DND-41 (cell line): ENCODE results near the gene SLC6A4.
A peak's percentile ranks its signal among the peaks of the same experiment; 100 is the strongest.

Experiments used
- EZH2 ChIP-seq: IDR thresholded peaks from 3 replicates; pipeline ENCODE4 v1.6.1; 2012; ENCODE audit warnings: borderline replicate concordance, low read depth, mild to moderate bottlenecking, moderate library complexity, low read length, inconsistent platforms; ENCODE audit not compliant: severe bottlenecking
- TF ChIP-seq, protein P1 (sequence below): IDR thresholded peaks from 2 replicates; pipeline ENCODE4 v1.5.1; 2012; ENCODE audit warnings: borderline replicate concordance, low read length, moderate library complexity, mild to moderate bottlenecking; ENCODE audit not compliant: poor library complexity, severe bottlenecking; ENCODE audit errors: extremely low read depth

DNA sequence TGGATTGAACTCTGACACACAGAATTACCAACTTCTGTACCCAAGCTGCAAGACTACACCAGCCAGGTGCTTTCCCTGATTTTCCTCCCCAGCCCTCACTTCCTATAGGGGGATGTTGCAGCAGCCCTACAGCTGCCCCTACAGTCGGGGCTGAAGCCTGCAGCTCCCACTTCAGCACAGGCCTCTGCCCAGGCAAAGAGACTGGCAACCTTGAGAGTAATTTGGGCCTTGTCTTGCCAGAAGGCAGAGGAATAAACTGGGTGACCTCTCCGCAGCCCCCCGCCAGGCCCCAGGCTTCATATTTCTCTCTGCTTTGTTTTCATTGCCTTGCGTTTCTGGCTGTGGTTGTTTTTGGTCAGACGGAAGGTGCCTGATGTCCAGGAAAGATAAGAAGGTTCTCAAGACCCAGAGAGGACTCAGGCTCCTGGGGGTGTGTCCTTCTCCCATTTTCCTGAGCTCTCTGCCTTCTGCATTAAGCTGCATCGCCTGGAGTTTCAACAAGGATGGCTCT, 32.0 kb downstream of the SLC6A4 start:
- TF ChIP-seq, protein P1, sequence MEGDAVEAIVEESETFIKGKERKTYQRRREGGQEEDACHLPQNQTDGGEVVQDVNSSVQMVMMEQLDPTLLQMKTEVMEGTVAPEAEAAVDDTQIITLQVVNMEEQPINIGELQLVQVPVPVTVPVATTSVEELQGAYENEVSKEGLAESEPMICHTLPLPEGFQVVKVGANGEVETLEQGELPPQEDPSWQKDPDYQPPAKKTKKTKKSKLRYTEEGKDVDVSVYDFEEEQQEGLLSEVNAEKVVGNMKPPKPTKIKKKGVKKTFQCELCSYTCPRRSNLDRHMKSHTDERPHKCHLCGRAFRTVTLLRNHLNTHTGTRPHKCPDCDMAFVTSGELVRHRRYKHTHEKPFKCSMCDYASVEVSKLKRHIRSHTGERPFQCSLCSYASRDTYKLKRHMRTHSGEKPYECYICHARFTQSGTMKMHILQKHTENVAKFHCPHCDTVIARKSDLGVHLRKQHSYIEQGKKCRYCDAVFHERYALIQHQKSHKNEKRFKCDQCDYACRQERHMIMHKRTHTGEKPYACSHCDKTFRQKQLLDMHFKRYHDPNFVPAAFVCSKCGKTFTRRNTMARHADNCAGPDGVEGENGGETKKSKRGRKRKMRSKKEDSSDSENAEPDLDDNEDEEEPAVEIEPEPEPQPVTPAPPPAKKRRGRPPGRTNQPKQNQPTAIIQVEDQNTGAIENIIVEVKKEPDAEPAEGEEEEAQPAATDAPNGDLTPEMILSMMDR = peak; percentile 21
- TF ChIP-seq EZH2 = no peak
